Stimulated activated CD8-positive, alpha-beta memory T cell treated with anti-CD3 and anti-CD28 coated beads, Interleukin-12 subunit alpha, Interleukin-12 subunit beta, amount 100 ng/mL, for 4 hours (primary cell): ENCODE data around the gene ADAMTS6.
"Not testable (repeated sequence)": the region's sequence is repeated elsewhere in the genome, so short reads cannot be mapped to it uniquely, and the experiment has no call there.

Experiments
- DNase-seq: peaks from one replicate; pipeline ENCODE4 v3.0.0-alpha.2; 2020; ENCODE audit warnings: low read depth

The ADAMTS6 gene

GRCh38 chr5:65462139-65462705 is 19.5 kb downstream of the ADAMTS6 start:
- DNase-seq, result no peak

DNA sequence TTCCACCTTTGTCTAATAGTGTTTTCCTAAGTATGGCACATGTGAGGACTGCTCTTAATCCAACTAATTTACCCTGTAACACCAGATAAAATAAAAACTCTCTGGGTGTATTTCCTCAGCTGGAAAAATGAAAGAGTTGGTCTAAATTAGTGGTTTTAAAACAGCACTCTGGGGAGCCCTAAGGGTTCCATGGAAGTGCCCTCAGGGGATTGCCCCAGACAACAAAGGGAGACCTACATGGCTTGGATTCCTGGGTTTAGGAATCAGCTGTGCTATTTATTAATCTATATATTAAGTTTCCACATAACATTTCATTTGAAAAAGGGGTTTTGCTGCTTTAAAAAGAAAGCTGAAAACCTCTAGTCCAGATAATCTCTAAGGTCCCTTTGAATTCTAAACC is 20.2 kb downstream of the ADAMTS6 start:
- no peak for DNase-seq

- DNase-seq, result no peak
These were observed 21.7 kb downstream of the ADAMTS6 start for GRCh38 chr5:65459995-65460394.

- no peak for DNase-seq
These were observed 26.7 kb downstream of the ADAMTS6 start for GRCh38 chr5:65455064-65455463.

DNA sequence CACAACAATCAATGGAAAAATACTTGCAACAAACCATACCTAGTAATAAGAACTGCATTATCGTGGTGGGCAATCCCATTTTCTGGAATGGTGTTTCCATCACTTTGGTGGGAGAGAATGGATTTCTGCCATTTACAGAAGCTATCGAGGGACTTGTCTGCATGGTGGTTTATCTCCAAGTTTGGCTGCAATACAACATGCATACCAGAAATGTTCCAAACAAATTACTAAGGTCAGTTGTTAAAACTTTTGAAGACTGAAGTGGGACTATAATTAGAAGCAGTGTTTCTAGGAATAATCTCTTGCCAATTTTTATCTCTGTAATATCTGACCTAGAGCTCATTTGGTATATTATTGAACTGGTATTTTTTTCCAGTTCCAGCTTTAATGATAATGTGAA is 30.3 kb downstream of the ADAMTS6 start:
- no peak for DNase-seq

- no peak for DNase-seq
These were observed 35.0 kb downstream of the ADAMTS6 start for GRCh38 chr5:65446682-65447081.

DNA sequence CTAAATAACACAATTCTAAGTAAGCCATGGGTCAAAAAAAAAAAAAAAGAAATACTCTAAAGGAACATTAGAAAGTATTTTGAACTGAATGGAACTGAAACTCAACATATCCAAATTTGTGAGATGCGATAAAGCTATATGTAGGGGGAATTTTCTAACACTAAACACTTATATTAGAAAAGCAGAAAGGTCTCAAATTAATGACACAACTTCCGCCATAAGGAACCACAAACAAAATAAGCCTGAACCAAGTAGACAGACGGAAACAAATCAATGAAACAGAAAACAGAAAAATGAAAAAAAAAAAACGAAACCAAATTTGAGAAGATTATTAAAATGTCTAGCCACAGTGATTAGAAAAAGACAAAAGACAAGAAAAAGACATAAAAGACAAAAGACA is 39.9 kb downstream of the ADAMTS6 start:
- DNase-seq, result no peak

DNA sequence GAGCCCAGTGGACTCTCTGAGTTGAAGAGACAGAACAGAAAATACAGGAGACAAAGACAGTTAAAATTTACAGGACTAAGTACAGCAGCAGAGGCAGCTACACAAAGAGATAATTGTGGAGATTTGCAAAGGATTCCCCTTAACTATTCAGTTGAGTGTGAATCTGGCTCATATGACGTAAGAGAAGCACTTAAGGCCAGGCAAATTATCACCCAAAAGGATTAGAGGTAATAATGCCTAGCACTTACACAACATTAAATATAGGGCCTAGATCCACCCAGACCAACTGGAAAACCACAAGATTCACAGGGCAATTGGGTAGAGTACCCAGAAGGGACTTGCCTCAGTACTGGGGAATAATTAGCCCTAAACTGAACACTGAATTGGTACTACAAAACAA is 41.3 kb downstream of the ADAMTS6 start:
- no peak for DNase-seq

- no peak for DNase-seq
These were observed 47.6 kb downstream of the ADAMTS6 start for GRCh38 chr5:65434122-65434521.

GRCh38 chr5:65426656-65427055 is 55.1 kb downstream of the ADAMTS6 start:
- no peak for DNase-seq

DNA sequence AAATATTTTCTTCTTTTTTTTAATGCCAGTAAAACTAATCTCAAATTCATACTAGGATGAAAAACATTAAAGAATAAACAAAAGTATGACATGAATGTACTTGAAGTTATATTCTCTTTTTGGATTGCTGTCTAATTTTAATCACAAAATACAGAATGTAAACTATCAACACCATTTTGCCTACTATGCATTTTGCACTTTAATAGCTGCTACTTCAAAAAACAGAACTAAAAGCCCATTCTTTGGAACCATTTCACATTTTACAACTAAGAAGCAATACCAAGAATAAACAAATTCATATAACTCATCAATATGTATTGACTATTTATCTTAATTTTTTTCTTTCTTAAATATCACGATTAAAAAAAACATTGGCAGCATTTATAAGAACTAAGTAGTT is 58.1 kb downstream of the ADAMTS6 start:
- no peak for DNase-seq

DNA sequence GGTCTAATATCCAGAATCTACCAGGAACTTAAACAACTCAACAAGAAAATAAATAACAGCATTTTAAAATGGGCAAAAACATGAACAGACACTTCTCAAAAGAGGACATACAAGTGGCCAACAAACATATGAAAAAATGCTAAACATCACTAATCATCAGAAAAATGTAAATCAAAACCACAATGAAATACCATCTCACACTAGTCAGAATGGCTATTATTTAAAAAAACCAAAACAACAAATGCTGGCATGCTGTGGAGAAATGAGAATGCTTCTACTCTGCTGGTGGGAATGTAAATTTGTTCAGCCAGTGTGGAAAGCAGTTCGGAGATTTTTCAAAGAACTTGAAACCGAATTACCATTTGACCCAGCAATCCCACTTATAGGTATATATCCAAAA is 63.1 kb downstream of the ADAMTS6 start:
- no peak for DNase-seq

DNA sequence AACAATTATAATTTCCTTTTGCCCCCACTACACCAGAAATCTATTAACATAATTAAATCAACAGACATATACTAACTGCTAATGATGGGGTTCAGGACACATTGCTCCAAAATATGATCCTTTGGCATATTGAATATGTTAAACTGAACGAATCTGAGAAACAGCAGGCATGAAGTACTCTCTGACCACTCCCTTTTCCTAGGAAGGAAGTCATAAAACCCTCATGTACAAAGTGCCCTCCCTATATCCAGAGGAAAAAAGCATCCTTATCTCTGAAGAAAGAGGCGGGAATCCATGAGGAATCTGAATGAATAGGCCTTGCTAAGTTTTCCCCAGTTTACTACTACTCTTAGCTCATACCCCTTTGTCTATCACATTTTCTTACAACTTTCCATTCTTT is 67.9 kb downstream of the ADAMTS6 start:
- no peak for DNase-seq

GRCh38 chr5:65412842-65413241 is 68.9 kb downstream of the ADAMTS6 start:
- no peak for DNase-seq

- no peak for DNase-seq
These were observed 70.4 kb downstream of the ADAMTS6 start for GRCh38 chr5:65411356-65411755.

GRCh38 chr5:65395526-65396155 is 86.1 kb downstream of the ADAMTS6 start:
- DNase-seq, result no peak

DNA sequence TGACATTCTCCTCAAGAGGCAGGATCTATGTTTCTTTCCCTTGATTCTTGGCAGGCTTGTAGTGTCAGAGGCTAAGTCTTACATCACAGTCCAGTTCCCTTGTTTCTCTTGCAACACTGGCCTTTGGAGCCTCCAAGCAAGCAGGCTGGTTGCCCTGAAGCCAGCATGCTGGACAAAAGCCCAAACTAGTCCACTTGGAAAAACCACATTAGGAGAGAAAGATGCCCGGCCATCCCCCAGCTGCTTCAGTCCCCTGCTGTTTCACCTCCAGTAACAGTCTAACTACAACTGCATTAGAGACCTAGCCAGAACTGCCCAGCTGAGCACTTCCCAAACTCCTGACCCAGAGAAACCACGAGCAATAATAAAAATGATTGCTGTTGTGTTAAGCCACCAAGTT is 87.6 kb downstream of the ADAMTS6 start:
- no peak for DNase-seq

DNA sequence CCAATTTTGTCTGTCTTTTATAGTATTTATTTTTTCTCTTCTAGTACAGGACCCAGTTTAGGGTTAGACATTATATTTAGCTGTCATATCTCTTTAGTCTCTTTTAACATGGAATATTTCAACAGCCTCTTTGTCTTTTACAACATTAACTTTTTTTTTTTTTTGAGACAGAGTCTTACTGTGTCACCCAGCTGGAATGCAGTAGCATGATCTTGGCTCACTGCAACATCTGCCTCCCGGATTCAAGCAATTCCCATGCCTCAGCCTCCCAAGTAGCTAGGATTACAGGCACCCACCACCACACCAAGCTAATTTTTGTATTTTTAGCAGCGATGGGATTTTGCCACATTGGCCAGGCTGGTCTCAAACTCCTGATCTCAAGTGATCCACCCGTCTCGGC is 90.1 kb downstream of the ADAMTS6 start:
- DNase-seq, result no peak

DNA sequence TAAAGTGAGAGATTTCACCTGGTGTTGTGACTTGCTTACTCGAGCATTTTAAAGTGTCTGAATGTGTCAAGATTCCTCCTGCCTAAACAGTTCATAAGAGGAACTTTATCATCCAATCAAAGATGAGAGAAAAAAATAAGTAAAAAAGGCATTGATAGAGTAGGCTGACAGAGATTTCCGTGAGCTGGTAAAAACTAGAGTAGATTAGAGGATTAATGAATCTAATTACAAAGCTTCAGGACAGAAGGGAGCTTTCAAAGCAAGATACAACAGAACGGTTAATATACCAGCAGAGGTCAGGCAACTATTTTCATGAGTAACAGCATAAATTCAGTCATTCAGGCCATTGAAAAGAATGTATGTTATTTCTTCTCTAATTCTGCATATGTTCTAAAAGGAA is 91.5 kb downstream of the ADAMTS6 start:
- no peak for DNase-seq

DNA sequence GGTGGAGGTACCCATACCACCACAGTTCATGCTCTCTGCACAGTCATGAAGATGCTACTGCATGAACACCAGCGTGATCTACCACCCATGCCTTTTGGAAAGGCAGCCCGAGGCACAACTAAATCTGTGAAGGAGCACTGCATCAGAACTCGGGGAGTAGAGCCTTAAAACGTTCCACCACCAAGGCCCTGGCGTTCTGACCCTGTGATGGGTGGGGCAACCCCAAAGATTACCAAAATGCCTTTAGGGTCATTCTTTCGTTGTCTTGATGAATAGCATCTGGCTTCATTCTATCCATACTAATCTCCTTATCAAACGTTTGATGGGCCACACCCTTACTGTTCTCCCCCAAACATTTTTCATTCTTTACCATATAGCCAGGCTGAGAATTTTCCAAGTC is 97.9 kb downstream of the ADAMTS6 start:
- DNase-seq, result no peak

- DNase-seq, result no peak
These were observed 99.1 kb downstream of the ADAMTS6 start for GRCh38 chr5:65382582-65382981.

DNA sequence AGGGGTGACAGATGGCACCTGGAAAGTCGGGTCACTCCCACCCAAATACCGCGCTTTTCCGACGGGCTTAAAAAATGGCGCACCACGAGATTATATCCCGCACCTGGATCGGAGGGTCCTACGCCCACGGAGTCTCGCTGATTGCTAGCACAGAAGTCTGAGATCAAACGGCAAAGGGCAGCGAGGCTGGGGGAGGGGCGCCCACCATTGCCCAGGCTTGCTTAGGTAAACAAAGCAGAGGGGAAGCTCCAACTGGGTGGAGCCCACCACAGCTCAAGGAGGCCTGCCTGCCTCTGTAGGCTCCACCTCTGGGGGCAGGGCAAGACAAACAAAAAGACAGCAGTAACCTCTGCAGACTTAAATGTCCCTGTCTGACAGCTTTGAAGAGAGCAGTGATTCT is 111.2 kb downstream of the ADAMTS6 start:
- DNase-seq, result not testable (repeated sequence)

- no peak for DNase-seq
These were observed 115.1 kb downstream of the ADAMTS6 start for GRCh38 chr5:65366655-65367054.

- DNase-seq, result no peak
These were observed 116.8 kb downstream of the ADAMTS6 start for GRCh38 chr5:65364907-65365306.
